ENCODE data around the gene ENTR1. TPM values are rescaled to one million over a fixed set of nuclear protein-coding genes. Genes with fewer than 3 reads are reported as not detected.

The ENTR1 gene
- total and polyA plus RNA-seq, 2 of the 4 experiments (the other 2 are of a cell fraction): 14.5 to 37.3 TPM

- TF ChIP-seq USF2 (IDR thresholded peaks at IDR 0.05; ENCODE audit: low read depth, low read length) (no peak), MXI1 (IDR thresholded peaks at IDR 0.05; ENCODE audit: borderline replicate concordance, low read depth, low read length) (0 out of 2 replicates have a peak, but pooled peaks have one; percentile 39), RAD21 (IDR thresholded peaks at IDR 0.05; ENCODE audit: low read length) (no peak)
Measured at GRCh38 chr9:136439481-136440408, 29.3 kb upstream of the ENTR1 start, which contains the start of gene INPP5E (continued).

All from IMR-90 (cell line).